HepG2 (cell line): ENCODE results near the gene DPH3. TPM values are rescaled to one million over a fixed set of nuclear protein-coding genes. Genes with fewer than 3 reads are reported as not detected.

ENCODE experiments used
- BORCS8-MEF2B ChIP-seq: sonication (generic); formaldehyde crosslinking; IDR thresholded peaks from 2 replicates; pipeline ENCODE4 v1.8.0; 2022; ENCODE audit warnings: mild to moderate bottlenecking, missing genetic modification reagents
- ELK4 ChIP-seq: sonication (generic); formaldehyde crosslinking; IDR thresholded peaks from 2 replicates; pipeline ENCODE4 v1.9.0; 2021; ENCODE audit warnings: missing genetic modification reagents, borderline replicate concordance
- FOSL1 ChIP-seq: sonication (generic); formaldehyde crosslinking; IDR thresholded peaks from 2 replicates; pipeline ENCODE4 v1.9.0; 2021; ENCODE audit warnings: missing genetic modification reagents, borderline replicate concordance
- FOXP1 ChIP-seq, 2 experiments: fragments of 450-650 bp in 1 of 2; IDR thresholded peaks; 2 replicates each; pipeline ENCODE4 v1.6.1; 2017 to 2018; ENCODE audit warnings: antibody characterized with exemption in 1 of 2
- GABPA ChIP-seq, 2 experiments: IDR thresholded peaks; 2 replicates each; pipeline ENCODE4 v1.6.1; 2011 to 2016; ENCODE audit warnings: low read depth in 2 of 2, low read length in 1 of 2, missing biosample characterization in 1 of 2, missing genetic modification characterization in 1 of 2
- KDM2A ChIP-seq: sonication (generic); formaldehyde crosslinking; IDR thresholded peaks from 2 replicates; pipeline ENCODE4 v1.4.0; 2020; ENCODE audit warnings: low read depth, missing genetic modification reagents, borderline replicate concordance
- NR1H2 ChIP-seq: sonication (generic); formaldehyde crosslinking; IDR thresholded peaks from 2 replicates; pipeline ENCODE4 v1.8.1; 2022; ENCODE audit warnings: low read depth, missing genetic modification reagents, borderline replicate concordance
- REST ChIP-seq, 2 experiments: IDR thresholded peaks; 2 replicates each; pipeline ENCODE4 v1.6.1; 2011 to 2012; ENCODE audit warnings: low read length in 2 of 2, borderline replicate concordance in 1 of 2, low read depth in 1 of 2, mild to moderate bottlenecking in 1 of 2, moderate library complexity in 1 of 2
- SETDB1 ChIP-seq: sonication (generic); formaldehyde crosslinking; IDR thresholded peaks from 2 replicates; pipeline ENCODE4 v1.5.1; 2020; ENCODE audit warnings: missing genetic modification reagents, mild to moderate bottlenecking, borderline replicate concordance
- SMAD1 ChIP-seq: sonication (generic); formaldehyde crosslinking; IDR thresholded peaks from 2 replicates; pipeline ENCODE4 v1.4.0; 2020; ENCODE audit warnings: missing genetic modification reagents, low read depth, mild to moderate bottlenecking, borderline replicate concordance
- SP5 ChIP-seq: IDR thresholded peaks from 2 replicates; pipeline ENCODE4 v1.6.1; 2016; ENCODE audit warnings: low read depth, borderline replicate concordance
- STAT5B ChIP-seq: sonication (generic); formaldehyde crosslinking; IDR thresholded peaks from 2 replicates; pipeline ENCODE4 v1.4.0; 2020; ENCODE audit warnings: missing genetic modification reagents
- ZNF207 ChIP-seq: fragments of 450-650 bp; IDR thresholded peaks from 2 replicates; pipeline ENCODE4 v1.6.1; 2016; ENCODE audit warnings: antibody characterized with exemption, borderline replicate concordance
- ZNF264 ChIP-seq: sonication (generic); formaldehyde crosslinking; IDR thresholded peaks from 2 replicates; pipeline ENCODE4 v1.4.0; 2020; ENCODE audit warnings: missing genetic modification reagents
- ZNF503 ChIP-seq: sonication (generic); formaldehyde crosslinking; IDR thresholded peaks from 2 replicates; pipeline ENCODE4 v1.4.0; 2020; ENCODE audit warnings: missing genetic modification reagents
- ZNF543 ChIP-seq: sonication (generic); formaldehyde crosslinking; IDR thresholded peaks from 2 replicates; pipeline ENCODE4 v1.4.0; 2020; ENCODE audit warnings: mild to moderate bottlenecking, missing genetic modification reagents
- ZNF639 ChIP-seq: conservative IDR thresholded peaks from 2 replicates; pipeline ENCODE4 v1.6.1; 2018; ENCODE audit warnings: missing genetic modification reagents
- ZSCAN22 ChIP-seq: sonication (generic); formaldehyde crosslinking; IDR thresholded peaks from 2 replicates; pipeline ENCODE4 v1.4.0; 2020; ENCODE audit warnings: mild to moderate bottlenecking, missing genetic modification reagents
- polyA plus RNA-seq, 8 experiments: library from polyadenylated mRNA; depleted of rRNA in 3 of 8; stranded (reverse) in 7 of 8; unstranded in 1 of 8; fragments of >200 nt; fragmentation: Illumina TruSeq in 4 of 8; extraction: Trizol in 4 of 8; gene quantifications; 2 replicates each; pipeline versions ENCODE4 v1.2.1 to v1.2.3, GENCODE V29; 2011 to 2016; ENCODE audit warnings: low read depth in 4 of 8, missing spikeins in 1 of 8, mixed read lengths in 1 of 8; ENCODE audit not compliant: insufficient read depth in 1 of 8
- total RNA-seq, 5 experiments: library from RNA; depleted of rRNA; stranded (reverse); fragments of >200 nt; fragmentation: Illumina TruSeq; extraction: Trizol; gene quantifications; 2 replicates each; pipeline ENCODE4 v1.2.3, GENCODE V29; 2016; ENCODE audit warnings: low read depth in 1 of 5

Gene DPH3
- total and polyA plus RNA-seq, 2 of the 13 experiments (the other 11 are each of a cell fraction or from before 2014, with no cell fraction given) = 18.3 to 21.6 TPM

- peak; percentile 56; the same call in 1 of the 2 replicates for TF ChIP-seq ZNF503 (CRISPR knock-in tag)
- TF ChIP-seq BORCS8-MEF2B = peak; percentile 54; the same call in 1 of the 2 replicates
- TF ChIP-seq SETDB1 = no peak
- TF ChIP-seq SP5 (CRISPR knock-in tag) = peak; percentile 39; the same call in 1 of the 2 replicates
- no peak for TF ChIP-seq NR1H2 (CRISPR knock-in tag)
- TF ChIP-seq STAT5B (CRISPR knock-in tag) = no peak
- no peak for TF ChIP-seq FOSL1 (CRISPR knock-in tag)
- no peak; the same call in 1 of the 2 replicates for TF ChIP-seq ELK4 (CRISPR knock-in tag)
- peak; percentile 53; the same call in 1 of the 2 replicates for TF ChIP-seq ZNF639 (CRISPR knock-in tag)
- no peak; a peak in 1 of 4 replicates for TF ChIP-seq REST (IDR thresholded peaks at IDR 0.05; ENCODE audit: borderline replicate concordance in 1 of 2, low read depth in 1 of 2, low read length in 2 of 2)
- peak; percentile 53; the same call in 1 of the 2 replicates for TF ChIP-seq ZNF264 (CRISPR knock-in tag)
- TF ChIP-seq ZNF543 (CRISPR knock-in tag) = no peak
- peak; percentile 86 for TF ChIP-seq KDM2A (CRISPR knock-in tag)
- TF ChIP-seq GABPA (IDR thresholded peaks at IDR 0.05; ENCODE audit: low read depth, low read length) = peak; percentile 97
- TF ChIP-seq GABPA (CRISPR knock-in tag; IDR thresholded peaks at IDR 0.05; ENCODE audit: low read depth) = peak; percentile 100
- TF ChIP-seq ZSCAN22 (CRISPR knock-in tag) = no peak
- no peak for TF ChIP-seq ZNF207
- TF ChIP-seq SMAD1 (CRISPR knock-in tag) = peak; percentile 88
- no peak for TF ChIP-seq FOXP1 (IDR thresholded peaks at IDR 0.05)
- TF ChIP-seq FOXP1 (CRISPR knock-in tag; IDR thresholded peaks at IDR 0.05) = no peak
Observed at GRCh38 chr3:16264708-16265454, at the start of gene DPH3, which contains the start of gene OXNAD1 (continued).
